Stimulated activated naive CD8-positive, alpha-beta T cell treated with anti-CD3 and anti-CD28 coated beads, Interleukin-15, Interleukin-2, amounts not matched to agents 100 U/mL and 50 U/mL, for 24 hours (primary cell): Measurements from ENCODE around the gene RHBDF1.
"Not testable (repeated sequence)": the region's sequence is repeated elsewhere in the genome, so short reads cannot be mapped to it uniquely, and the experiment has no call there.

Experiments
- ATAC-seq: fragments of 150-1000 bp; cut with Tn5 transposase; one replicate; pipeline ENCODE4 v1.10.0; 2021
- DNase-seq: peaks from one replicate; pipeline ENCODE4 v3.0.0; 2021

The RHBDF1 gene

GRCh38 chr16:59440-60059 is 12.9 kb downstream of the RHBDF1 start:
- ATAC-seq, result no peak
- DNase-seq, result no peak

DNA sequence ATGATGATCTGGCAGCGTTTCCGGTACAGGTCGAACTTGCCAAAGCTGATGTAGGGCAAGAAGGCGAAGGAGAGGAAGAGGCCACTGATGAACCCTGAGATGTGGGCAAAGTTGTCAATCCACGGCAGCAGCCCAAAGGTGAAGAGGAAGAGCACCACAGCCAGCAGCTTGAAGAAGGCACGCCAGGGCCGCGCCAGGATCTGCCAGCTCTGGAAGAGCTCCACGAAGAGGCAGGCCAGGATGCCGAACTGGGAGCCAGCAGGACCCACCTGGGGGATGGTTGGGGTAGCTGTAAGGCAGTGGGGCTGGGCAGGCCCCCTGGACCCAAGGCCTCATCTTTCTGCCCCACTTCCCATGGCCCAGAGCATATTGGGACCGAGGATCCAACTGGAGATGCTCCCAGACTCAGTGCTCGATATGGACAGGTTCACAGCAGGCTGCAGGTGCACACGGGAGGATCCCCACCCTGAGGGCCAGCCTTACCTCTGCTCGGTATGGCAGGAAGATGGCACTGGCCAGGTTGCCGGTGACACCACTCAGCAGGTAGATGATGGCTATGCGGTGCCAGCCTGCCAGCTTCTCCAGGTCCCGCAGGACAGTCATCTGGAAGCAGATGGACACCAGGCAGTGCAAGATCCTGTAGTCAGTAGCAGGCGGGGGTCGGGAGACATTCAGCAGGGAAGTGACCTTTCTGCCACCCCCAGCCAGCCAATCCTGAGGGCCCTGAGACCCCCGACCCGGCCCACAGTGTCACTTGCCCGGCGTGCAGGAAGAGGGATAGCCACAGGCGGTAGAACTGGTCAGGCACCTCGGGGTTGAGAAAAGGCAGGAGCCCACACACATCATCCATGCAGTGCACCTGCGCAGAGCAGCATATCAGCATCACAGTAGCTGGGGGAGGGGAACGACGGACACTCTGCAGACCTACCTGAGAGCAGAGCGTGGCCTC is 13.7 kb downstream of the RHBDF1 start:
- ATAC-seq, result no peak

GRCh38 chr16:57711-58110 is 14.7 kb downstream of the RHBDF1 start:
- no peak for DNase-seq

More for the DNA sequence above, 13.7 kb downstream of the RHBDF1 start:
- no peak for DNase-seq

DNA sequence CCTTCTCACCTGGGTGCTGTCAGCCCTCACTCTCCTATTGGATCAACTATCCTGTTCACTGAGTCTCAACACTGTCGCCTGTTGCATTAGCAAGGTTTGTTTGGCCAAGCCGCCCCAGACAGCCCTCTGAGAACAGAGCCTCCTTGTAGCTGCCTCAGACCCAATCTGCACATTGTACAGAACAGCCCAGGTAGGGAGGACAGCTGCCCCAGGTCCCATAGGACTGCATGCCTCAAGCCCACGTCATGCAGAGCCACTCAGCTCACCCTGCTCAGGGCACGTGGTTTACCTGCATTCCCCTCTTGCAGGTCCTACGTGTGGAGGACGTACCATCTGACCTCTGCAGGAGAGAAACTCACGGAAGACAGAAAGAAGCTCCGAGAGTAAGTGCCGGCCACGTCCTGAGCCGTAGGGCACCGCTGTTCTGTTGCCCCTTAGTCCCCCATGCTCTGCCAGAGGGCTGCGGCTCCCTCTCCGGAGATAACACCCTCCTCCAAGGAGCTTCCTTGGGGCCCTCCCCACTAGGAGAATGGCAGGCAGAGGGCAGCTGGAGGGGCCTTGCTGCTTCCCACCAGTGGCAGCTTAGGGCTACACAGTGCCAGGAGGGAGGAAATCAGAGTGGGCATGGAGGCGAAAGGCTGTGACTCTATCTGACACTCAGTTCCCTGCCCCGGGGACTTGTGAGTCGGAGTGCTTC is 16.1 kb downstream of the RHBDF1 start:
- DNase-seq, result no peak
- ATAC-seq, result no peak

More at GRCh38 chr16:57711-58110, 14.7 kb downstream of the RHBDF1 start:
- no peak for ATAC-seq

DNA sequence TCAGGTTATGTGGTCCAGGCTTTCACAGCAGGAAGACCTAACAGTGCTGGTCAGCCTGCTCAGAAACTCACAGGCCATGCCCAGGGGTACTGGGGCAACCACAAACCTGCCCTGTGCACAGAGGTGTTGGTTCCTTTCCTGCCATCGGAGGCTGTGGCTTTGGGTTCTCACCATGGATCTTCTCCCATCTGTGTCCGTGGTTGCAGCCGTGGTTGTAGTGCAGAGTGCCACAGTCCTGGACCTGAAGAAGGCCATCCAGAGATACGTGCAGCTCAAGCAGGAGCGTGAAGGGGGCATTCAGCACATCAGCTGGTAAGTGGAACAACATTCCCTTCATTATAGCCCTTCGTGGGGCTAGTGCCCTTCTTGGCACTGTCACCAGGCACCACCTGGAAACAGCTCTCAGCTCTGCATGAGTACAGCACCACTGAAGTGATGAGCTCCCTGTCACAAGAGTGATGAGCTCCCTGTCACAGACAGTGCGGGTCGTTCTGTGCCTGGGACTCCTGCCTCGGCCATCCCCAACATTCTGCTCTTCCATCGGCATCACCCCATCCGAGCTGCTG is 16.8 kb downstream of the RHBDF1 start:
- ATAC-seq (no peak), DNase-seq (no peak)

DNA sequence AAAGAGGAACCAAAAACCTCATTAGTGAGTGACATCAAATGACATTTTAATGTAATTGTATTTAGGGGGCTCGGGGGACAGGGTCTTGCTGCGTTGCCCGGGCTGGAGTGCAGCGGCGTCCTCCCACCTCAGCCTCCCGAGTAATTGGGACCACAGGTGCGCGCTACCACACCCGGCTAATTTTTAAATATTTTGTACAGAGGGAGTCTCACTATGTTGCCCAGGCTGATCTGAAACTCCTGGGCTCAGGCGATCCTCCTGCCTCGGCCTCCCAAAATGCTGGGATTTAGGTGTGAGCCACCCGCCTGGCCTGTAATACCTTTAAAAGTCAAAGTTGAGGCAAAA is 18.2 kb downstream of the RHBDF1 start:
- ATAC-seq, result no peak
- no peak for DNase-seq

- ATAC-seq, result peak; percentile 97
- peak; percentile 98 for DNase-seq
These were observed 18.8 kb downstream of the RHBDF1 start, which contains the start of the genes POLR3K and SNRNP25 for GRCh38 chr16:53346-54236. Gene POLR3K, minus strand, starts transcription at chr16:53608. Its CDS starts 22 bp downstream, at chr16:53586. Gene SNRNP25, plus strand, starts transcription at chr16:53828. Its CDS starts 189 bp downstream, at chr16:54017.

- DNase-seq (no peak), ATAC-seq (no peak)
These were observed 21.5 kb downstream of the RHBDF1 start for GRCh38 chr16:50769-51591.

- ATAC-seq (no peak), DNase-seq (no peak)
These were observed 25.2 kb downstream of the RHBDF1 start for GRCh38 chr16:47234-47633.

GRCh38 chr16:46510-46909 is 25.9 kb downstream of the RHBDF1 start:
- not testable (repeated sequence) for DNase-seq, ATAC-seq

DNA sequence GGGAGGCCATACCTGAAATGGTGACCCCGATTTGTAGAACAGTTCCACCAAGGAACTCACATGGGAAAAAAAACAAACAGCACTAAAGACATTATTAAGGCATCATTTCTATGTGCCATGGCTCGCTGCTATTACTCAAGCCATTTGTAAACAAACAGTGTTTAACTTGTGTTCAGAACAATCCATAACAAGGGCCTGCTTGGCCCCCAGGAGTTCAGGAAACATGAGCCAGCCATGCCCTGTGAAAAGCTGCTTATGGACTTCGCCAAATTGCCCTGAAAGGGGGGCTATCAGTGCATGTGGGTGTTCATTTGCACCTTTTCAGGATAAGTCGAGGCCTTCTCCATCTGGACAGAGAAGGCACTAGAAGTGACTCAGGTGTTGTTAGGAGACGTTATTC is 27.0 kb downstream of the RHBDF1 start:
- no peak for ATAC-seq
- no peak for DNase-seq

DNA sequence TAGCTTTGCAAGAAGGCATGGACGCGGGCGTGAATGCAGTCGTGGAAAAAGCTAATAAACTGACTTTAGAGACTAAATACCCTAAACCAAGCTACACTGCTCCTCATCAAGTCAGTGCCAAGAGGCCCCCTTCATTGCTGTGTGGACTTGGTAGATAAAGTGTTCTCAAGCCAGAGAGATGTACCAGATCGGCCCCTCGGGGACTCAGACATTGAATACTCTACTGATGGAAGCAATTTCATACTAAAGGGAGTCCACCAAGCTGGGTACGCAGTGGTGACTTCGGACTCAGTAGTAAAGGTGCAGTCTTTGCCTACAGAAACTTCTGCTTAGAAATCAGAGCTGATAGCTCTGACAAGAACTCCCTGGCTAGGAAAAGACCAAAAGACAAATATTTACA is 27.8 kb downstream of the RHBDF1 start:
- DNase-seq (no peak), ATAC-seq (no peak)

GRCh38 chr16:43294-43693 is 29.1 kb downstream of the RHBDF1 start:
- ATAC-seq, result no peak
- no peak for DNase-seq

GRCh38 chr16:42691-43090 is 29.7 kb downstream of the RHBDF1 start:
- no peak for ATAC-seq
- DNase-seq, result no peak

- DNase-seq (no peak), ATAC-seq (no peak)
These were observed 30.4 kb downstream of the RHBDF1 start for GRCh38 chr16:42069-42457.

GRCh38 chr16:41439-42068 is 30.9 kb downstream of the RHBDF1 start:
- ATAC-seq (no peak), DNase-seq (no peak)

DNA sequence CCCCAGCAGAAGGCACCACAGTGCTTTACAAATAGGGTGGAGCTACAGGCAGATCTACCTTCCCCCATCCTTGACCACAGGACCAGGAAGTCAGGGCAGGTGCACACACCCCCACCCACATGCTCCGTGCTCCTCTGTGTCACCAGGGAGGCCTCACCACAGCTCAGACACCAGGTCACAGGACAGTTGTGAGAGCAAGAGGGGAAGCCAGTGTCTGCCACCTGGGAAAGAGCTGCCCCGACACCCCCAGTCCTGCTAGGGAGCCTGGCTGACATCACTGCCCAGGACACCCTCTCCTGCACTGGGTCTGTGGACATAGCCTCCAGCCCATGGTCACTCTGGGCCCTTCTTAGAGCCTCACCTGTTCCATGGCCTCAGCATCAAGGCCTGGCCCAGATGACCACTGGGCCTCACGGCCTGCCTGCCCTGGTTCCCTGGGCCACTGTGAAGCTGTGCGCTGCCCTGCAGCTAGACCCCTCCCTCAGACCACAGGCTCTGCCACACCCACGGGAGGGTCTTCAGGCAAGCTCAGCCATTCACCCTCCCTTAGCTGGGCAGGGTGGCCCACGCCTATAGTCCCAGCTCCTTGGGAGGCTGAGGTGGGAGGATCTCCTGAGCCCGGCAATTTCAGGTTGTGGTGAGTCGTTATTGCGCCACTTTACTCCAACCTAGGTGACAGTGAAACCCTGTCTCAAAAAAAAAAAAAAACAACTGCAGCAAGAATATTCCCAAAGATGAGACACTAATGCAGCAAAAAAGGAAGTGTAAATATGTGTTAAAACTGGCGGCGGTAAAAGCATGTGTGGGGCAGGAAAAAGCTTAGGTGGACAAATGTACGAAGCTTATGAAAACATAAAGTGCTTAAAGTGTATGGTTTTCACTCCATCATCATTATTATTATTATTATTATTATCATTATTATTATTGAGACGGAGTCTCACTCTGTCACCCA is 33.2 kb downstream of the RHBDF1 start:
- peak; percentile 50 for DNase-seq

GRCh38 chr16:38206-38605 is 34.2 kb downstream of the RHBDF1 start:
- DNase-seq, ATAC-seq: not testable (repeated sequence)

More for the DNA sequence above, 33.2 kb downstream of the RHBDF1 start:
- ATAC-seq, result peak; percentile 75

DNA sequence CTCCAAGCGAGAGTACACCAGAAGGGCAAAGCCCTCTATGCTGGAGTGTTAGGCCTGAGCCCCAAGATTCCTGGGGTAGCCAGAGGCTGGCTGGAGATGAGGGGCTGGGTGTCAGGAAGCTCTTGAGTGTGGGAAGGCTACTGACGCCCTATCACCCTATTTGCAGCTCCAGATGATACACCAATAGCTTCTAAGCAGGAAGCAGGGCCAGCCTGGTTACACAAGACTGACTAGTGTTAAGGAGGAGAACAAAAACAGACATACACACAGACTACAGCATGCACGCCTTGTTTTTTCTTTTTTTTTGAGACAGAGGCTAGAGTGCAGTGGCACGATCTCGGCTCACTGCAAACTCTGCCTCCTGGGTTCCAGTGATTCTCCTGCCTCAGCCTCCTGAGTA is 34.9 kb downstream of the RHBDF1 start:
- ATAC-seq (no peak), DNase-seq (no peak)
